IPS-11a (cell line): ENCODE measurements around the gene PLK3.
A peak's percentile ranks its signal among the peaks of the same experiment; 100 is the strongest.
"Not testable (repeated sequence)": the region's sequence is repeated elsewhere in the genome, so short reads cannot be mapped to it uniquely, and the experiment has no call there.

ENCODE experiments used
- H3K4me3 ChIP-seq: one replicate; pipeline ENCODE4 v1.5.1; 2013; ENCODE audit warnings: low read depth, low read length, control low read depth

Gene PLK3

GRCh38 chr1:44786841-44787426, 13.2 kb upstream of the PLK3 start:
- no peak overlapping the region for H3K4me3 ChIP-seq

GRCh38 chr1:44787506-44787905, 12.7 kb upstream of the PLK3 start:
- H3K4me3 ChIP-seq, result no peak overlapping the region

DNA sequence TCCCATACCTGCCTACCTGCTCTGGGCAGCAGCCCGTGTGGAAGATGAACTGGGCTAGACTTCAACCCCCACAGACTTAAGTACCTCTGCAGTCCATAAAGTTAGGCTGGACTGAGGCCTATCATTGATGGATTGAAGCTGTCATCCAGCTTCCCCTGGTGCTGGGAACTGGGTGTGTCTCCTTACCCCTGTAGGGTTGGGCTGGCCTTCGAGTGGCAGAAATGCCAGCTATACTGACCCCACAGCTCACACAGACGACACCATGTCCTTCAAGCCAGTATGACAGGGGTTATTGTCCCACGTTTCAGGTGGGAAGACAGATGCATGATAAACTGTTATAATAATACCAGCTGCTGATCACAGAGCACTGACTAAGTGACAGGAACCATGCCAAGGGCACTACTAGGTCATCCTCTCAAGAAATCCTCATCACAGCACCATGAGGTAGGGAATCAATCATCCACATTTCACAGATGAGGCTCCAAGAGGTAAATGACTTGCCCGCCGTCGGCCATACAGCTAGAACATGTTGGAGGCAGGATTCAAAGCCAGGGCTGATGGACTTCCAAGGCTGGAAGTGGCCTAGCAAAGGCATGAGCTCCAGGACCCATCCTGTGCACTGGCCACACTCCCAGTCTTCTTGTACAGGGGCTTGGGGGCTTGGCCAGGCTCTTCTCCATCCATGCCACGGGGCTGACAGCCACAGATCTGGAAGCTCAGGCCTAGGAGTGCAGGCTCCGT, 11.9 kb upstream of the PLK3 start, which contains the start of gene BEST4:
TSS of gene BEST4 (minus strand) at position 51 of the 741 bp plus-strand sequence. CDS start 465 bp downstream, outside the sequence.
- H3K4me3 ChIP-seq, result no peak within 1 kb of the TSS

- no peak overlapping the region for H3K4me3 ChIP-seq
Observed at GRCh38 chr1:44790968-44791801, 9.0 kb upstream of the PLK3 start.

DNA sequence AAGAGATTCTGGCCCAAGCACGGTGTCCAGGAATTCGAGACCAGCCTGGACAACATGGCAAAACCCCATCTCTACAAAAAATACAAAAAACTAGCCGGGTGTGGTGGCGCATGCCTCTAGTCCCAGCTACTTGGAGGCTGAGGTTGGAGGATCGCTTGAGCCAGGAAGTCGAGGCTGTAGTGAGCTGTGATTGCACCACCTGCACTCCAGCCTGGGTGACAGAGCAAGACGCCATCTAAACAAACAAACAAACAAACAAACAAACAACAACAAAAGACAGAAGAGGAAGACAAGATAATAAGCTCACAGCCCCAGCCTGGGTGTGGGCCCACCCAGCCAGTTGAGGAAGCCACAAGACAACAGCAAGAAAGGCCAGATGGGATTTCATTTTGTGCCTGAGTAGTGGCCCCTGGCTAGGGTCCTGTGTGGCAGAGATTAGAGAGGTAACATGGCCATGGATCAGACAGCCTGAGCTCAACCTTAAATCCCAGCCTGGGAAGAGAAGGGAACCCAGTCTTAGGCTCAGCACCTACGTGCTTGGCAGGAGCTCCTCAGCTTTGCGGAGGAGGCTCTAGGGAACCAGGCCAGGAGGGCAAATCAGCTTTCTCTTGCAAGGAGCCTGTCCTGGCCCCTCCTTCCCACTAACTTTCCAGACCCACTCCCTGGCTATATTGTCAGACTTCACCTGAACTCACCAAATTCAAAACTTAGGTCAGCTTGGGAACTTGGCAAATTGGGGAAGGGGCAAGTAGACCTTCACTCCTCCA, 7.3 kb upstream of the PLK3 start:
- no peak overlapping the region for H3K4me3 ChIP-seq

DNA sequence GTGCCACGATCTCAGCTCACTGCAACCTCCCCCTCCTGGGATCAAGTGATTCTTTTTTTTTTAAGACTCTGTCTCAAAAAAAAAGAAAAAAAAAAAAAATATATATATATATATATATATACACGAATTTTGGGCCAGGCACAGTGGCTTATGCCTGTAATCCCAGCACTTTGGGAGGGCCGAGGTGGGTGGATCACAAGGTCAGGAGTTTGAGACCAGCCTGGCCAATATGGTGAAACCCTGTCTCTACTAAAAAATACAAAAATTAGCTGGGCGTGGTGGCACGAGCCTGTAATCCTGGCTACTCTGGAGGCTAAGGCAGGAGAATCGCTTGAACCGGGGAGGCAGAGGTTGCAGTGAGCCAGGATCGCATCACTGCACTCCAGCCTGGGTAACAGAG, 2.3 kb upstream of the PLK3 start:
- H3K4me3 ChIP-seq, result not testable (repeated sequence)

DNA sequence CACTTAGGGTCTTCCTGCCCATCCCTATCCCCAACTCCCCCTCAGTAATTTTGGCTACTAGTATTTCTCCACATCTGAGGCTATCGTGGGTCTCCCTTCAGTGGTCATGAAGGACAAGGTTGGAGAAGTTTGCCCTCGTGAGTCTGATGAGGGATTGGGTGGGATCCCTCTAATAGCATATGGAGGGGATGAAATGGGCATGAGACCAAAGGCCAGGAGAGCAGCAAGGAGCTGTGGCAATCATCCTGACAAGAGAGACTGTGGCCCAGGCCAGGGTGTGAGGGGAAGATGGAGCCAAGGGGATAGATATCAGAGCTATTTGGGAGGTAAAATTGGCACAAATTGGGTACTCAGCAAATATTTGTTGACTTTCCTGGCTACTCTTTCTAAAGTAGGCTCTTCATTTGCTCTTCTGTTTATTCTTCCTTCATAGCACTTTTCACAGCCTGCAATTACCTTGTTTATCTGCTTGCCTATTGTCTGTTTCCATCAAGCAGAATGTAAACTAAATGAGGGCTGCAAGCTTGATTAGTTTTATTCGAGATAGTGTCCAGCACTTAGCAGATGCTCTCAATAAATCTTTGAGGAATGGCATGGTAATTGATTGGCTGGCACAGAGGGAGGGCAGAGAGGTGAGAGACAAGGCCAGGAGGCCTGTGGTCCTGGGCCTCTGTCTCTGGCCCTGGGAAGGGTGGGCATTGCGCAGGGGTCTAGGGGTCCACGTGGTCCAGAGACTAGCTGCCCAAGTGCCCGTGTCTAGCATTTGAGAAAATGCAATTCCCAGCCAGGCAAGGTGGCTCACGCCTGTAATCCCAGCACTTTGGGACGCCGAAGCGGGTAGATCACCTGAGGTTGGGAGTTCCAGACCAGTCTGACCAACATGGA, 1.5 kb upstream of the PLK3 start:
- H3K4me3 ChIP-seq, result no peak overlapping the region

DNA sequence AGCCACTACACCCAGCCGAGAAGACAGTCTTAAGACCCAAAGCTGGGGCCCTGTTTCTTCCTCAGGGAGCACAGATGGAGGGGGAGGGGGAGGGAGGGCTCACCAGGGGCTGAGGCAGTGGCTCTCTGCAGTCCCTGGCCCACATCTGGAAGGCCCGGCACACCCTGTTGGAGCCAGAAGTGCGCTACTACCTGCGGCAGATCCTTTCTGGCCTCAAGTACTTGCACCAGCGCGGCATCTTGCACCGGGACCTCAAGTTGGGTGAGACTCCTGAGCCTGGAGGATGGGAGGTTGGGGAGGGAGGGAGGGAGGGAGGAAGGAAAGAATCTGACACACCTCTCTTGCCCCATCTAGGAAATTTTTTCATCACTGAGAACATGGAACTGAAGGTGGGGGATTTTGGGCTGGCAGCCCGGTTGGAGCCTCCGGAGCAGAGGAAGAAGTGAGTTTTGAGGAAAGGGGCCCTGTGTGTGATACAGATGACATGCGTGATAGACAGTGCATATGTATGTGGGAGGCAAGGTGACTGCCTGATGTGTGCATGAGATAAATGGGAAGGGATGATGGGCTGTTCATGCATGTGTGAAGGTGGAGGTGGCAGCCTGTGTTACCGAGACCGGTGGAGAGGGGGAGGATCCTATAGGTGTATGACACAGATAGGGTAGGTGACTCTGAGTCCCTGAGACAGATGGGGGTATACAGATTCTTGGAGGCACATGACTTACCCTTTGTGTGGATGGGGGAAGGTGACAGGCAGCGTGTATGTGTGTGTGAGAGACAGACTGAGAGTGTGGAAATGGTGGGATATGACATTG, 1.5 kb downstream of the PLK3 start:
- H3K4me3 ChIP-seq, result peak overlapping the region; percentile 17

DNA sequence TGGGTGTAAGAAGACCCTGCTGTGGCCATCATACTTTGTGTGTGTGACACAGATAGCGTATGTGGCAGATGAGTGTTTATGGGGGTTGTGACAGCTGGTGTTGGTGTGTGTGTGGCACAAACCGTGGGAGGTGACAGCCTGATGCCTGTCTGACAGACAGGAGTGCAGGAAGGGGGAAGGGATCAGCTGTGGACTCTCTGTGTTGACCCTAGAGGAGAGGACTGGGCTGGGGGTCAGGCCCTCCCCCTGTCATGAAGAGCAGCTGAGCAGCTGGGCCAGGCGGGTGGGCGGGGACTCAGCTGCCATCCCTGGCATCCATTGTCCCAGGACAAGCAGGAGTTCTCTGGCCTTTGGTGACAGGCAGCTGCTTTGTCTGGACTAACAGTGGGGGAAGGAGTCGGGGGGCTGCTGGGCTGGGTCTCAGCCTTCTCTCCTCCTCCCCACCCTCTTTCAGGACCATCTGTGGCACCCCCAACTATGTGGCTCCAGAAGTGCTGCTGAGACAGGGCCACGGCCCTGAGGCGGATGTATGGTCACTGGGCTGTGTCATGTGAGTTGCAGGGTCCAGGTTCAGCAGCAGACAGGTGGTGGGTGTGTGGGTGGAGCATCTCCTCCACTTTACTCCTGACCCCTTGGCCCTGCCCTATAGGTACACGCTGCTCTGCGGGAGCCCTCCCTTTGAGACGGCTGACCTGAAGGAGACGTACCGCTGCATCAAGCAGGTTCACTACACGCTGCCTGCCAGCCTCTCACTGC, 2.3 kb downstream of the PLK3 start:
- H3K4me3 ChIP-seq, result no peak overlapping the region

DNA sequence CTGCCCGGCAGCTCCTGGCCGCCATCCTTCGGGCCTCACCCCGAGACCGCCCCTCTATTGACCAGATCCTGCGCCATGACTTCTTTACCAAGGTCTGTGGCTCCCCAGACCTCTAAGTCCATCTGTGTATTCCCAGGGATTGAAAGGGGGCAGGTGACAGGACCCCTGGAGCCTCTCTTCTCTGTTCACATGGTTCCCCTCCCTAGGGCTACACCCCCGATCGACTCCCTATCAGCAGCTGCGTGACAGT, 2.8 kb downstream of the PLK3 start:
- no peak overlapping the region for H3K4me3 ChIP-seq

DNA sequence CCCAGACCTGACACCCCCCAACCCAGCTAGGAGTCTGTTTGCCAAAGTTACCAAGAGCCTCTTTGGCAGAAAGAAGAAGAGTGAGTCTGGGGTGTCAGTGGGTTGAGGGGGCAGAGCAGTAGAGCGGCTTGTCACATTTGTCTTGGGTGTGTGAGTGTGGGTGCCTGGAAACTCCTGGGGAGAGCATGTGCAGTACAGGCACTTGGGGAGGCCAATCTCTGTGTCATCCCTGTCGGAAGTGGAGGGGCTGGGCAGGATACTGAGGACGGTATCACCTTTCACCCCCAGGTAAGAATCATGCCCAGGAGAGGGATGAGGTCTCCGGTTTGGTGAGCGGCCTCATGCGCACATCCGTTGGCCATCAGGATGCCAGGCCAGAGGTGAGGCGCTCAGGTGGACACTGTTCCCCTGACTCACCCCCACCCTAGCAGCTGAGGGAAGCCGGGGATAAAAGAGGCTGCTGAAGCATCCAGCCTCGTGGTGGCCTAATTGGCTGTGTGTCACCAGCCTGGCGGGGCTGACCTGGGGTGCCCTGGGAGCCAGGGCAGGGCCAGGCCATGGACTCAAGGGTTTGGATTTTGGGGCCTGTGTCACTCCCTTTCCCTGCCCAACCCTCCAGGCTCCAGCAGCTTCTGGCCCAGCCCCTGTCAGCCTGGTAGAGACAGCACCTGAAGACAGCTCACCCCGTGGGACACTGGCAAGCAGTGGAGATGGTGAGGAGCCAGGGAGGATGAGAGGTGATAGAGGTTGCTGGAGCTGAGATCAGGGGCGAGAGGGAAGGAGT, 3.3 kb downstream of the PLK3 start:
- no peak overlapping the region for H3K4me3 ChIP-seq

GRCh38 chr1:44805311-44806024, 5.3 kb downstream of the PLK3 start:
- H3K4me3 ChIP-seq, result no peak overlapping the region

- H3K4me3 ChIP-seq, result no peak overlapping the region
Observed at GRCh38 chr1:44806025-44806703, 6.0 kb downstream of the PLK3 start.

- no peak within 1 kb of the TSS for H3K4me3 ChIP-seq
Observed at GRCh38 chr1:44806704-44807363, 6.7 kb downstream of the PLK3 start, which contains the start of gene DYNLT4. TSS of gene DYNLT4 (minus strand) at chr1:44807351. CDS start at chr1:44806668, 683 bp downstream.

DNA sequence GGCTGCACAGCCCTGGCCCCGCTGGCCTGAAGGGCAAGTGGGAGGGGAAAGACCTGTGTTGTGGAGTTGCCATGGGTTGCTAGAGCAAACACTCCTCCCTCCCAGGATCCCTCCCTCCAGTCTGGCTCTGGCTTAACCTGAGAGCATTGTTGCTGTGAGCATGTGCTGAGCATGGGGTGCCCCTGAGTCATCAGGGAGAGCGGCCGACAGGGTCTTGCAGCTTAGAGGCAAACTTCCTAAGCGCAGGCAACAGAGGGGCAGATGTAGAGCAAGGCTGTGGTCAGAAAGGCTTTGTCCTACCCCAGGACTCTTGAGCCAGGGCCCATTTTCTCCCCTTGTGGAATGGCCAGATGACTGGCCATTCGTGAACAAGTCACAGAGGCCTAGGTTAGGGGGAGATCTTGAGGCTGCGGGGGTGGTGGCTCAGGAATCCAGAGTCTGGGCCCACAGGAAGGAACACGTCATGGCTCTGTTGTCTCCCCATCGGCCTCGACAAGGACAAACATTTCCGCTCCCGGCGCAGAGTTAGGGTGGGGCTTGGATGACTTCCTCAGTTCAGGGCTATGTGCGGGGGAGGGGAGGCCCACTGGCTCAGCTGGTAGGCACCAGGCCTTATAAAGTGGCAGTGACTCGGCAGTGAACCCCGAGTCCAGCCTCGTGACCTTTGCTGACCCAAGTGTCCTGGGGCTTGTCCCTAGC, 7.3 kb downstream of the PLK3 start:
- H3K4me3 ChIP-seq, result no peak overlapping the region
